Common myeloid progenitor, CD34-positive (primary cell): Measurements from ENCODE around the gene SLC6A9.

Source experiments
- CTCF ChIA-PET: fragments of 350-600 bp; sonication (Branson Sonifier 250); formaldehyde crosslinking; loops from one replicate; lab custom pipeline; 2021; ENCODE audit warnings: antibody characterized with exemption; lab: Charles Lee
- POLR2A ChIA-PET: fragments of 350-600 bp; sonication (Branson Sonifier 250); formaldehyde crosslinking; loops from one replicate; lab custom pipeline; 2021; ENCODE audit warnings: antibody characterized with exemption; lab: Charles Lee
- DNase-seq, 3 donors: peaks; one replicate each; pipeline versions ENCODE4 v3.0.0 to v3.0.0-alpha.2; 2013
- H3K27ac ChIP-seq, 2 experiments: 1 replicate in 1 of 2; 2 replicates in 1 of 2; pipeline ENCODE4 v1.7.0; 2013; ENCODE audit warnings: inconsistent platforms in 2 of 2, low read length in 2 of 2, mild to moderate bottlenecking in 2 of 2, low read depth in 1 of 2, moderate library complexity in 1 of 2; ENCODE audit not compliant: severe bottlenecking in 2 of 2, insufficient read depth in 1 of 2, poor library complexity in 1 of 2
- H3K27me3 ChIP-seq, 5 experiments: replicated peaks in 2 of 5; 1 replicate in 3 of 5; 2 replicates in 2 of 5; pipeline versions ENCODE4 v1.6.1 to v1.7.0; 2013; ENCODE audit warnings: low read length in 4 of 5, mild to moderate bottlenecking in 2 of 5, moderate library complexity in 2 of 5, inconsistent platforms in 1 of 5; ENCODE audit not compliant: insufficient read depth in 5 of 5, control insufficient read depth in 4 of 5
- H3K36me3 ChIP-seq, 4 experiments: 1 replicate in 2 of 4; 2 replicates in 2 of 4; pipeline versions ENCODE4 v1.6.1 to v1.7.0; 2013; ENCODE audit warnings: low read length in 3 of 4, control low read depth in 1 of 4, mild to moderate bottlenecking in 1 of 4; ENCODE audit not compliant: control insufficient read depth in 4 of 4, insufficient read depth in 4 of 4
- H3K4me1 ChIP-seq, 4 experiments: 1 replicate in 3 of 4; 2 replicates in 1 of 4; pipeline versions ENCODE4 v1.6.1 to v1.7.1; 2013; ENCODE audit warnings: low read length in 3 of 4, mild to moderate bottlenecking in 3 of 4, control low read depth in 1 of 4, inconsistent platforms in 1 of 4, moderate library complexity in 1 of 4; ENCODE audit not compliant: control insufficient read depth in 4 of 4, insufficient read depth in 4 of 4; ENCODE audit errors: control extremely low read depth in 1 of 4
- H3K4me3 ChIP-seq, 7 experiments: 1 replicate in 4 of 7; 2 replicates in 3 of 7; pipeline versions ENCODE4 v1.5.1 to v1.7.0; 2013; ENCODE audit warnings: mild to moderate bottlenecking in 7 of 7, low read length in 6 of 7, moderate library complexity in 6 of 7, inconsistent platforms in 2 of 7, low read depth in 2 of 7, control low read depth in 1 of 7; ENCODE audit not compliant: insufficient read depth in 4 of 7, control insufficient read depth in 1 of 7; ENCODE audit errors: extremely low read depth in 1 of 7
- H3K9me3 ChIP-seq, 5 experiments: 1 replicate in 4 of 5; 2 replicates in 1 of 5; pipeline versions ENCODE4 v1.6.1 to v1.7.1; 2013; ENCODE audit warnings: low read length in 4 of 5, mild to moderate bottlenecking in 2 of 5, inconsistent platforms in 1 of 5, low read depth in 1 of 5, moderate library complexity in 1 of 5; ENCODE audit not compliant: control insufficient read depth in 4 of 5, insufficient read depth in 2 of 5; ENCODE audit errors: control extremely low read depth in 1 of 5
- WGBS: methylation state at CpG from one replicate; pipeline ENCODE4 v1.1.5; 2013; ENCODE audit not compliant: insufficient coverage; 5-methylcytosine and 5-hydroxymethylcytosine counted together

The SLC6A9 gene

GRCh38 chr1:44008259-44008658 lies 23.0 kb downstream of the SLC6A9 start:
- ChIA-PET POLR2A (no interaction called here), CTCF (interaction anchor here (1.3 to 1.5 kb wide), 2 partner anchors 8 to 28 kb away, joined by 4 to 5 read pairs; no protein-coding TSS in a partner anchor)
- H3K36me3 ChIP-seq = no peaks in the 10 kb centered on the region
- WGBS = 100% methylated on average over 5 of the region's 12 CpGs
- no peak for DNase-seq
- peaks cover 0 to 19% (median 11%) of the 10 kb centered on the region in 4 experiments for H3K4me1 ChIP-seq
- no peaks in the 10 kb centered on the region for H3K27me3 ChIP-seq
- H3K9me3 ChIP-seq = no peaks in the 10 kb centered on the region
- no peak overlapping the region for H3K4me3 ChIP-seq
- no peak overlapping the region for H3K27ac ChIP-seq

DNA sequence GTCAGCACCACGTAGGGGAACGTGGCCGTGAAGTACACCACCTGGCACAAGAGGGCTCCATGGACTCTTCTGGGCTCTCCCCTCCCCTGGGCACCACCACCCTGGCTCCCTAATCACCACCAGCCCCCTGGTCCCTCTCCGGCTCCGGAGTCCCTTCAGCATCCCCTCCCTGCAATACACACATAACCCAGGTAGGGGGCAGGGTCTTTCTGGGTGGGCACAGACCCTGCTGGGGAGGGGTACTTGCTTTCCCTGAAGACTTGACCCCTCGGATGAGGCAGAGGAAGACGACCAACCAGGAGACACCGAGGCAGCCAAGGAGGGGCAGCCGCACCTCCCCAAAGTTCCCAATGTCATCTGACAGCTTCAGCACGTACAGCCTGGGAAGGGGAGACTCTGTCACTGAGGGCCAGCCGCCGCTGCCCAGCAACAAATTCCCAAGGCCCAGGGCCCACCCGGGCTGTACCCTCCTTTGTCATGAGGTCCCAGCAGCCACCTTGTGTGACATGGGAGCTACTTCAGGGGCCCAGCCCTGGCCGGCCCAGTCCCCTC lies 28.6 kb downstream of the SLC6A9 start:
- Histone ChIP-seq H3K27me3 (no peaks in the 10 kb centered on the region), H3K36me3 (no peaks in the 10 kb centered on the region), H3K4me3 (no peak overlapping the region), H3K4me1 (no peaks in the 10 kb centered on the region), H3K27ac (no peak overlapping the region), H3K9me3 (no peaks in the 10 kb centered on the region)
- ChIA-PET POLR2A (no interaction called here), CTCF (interaction anchor here (1.1 to 5.5 kb wide), 5 partner anchors 10 to 44 kb away, joined by 3 to 51 read pairs (median 6); no protein-coding TSS in a partner anchor)
- no peak for DNase-seq
- WGBS = 94% methylated on average over 12 of the region's 14 CpGs

DNA sequence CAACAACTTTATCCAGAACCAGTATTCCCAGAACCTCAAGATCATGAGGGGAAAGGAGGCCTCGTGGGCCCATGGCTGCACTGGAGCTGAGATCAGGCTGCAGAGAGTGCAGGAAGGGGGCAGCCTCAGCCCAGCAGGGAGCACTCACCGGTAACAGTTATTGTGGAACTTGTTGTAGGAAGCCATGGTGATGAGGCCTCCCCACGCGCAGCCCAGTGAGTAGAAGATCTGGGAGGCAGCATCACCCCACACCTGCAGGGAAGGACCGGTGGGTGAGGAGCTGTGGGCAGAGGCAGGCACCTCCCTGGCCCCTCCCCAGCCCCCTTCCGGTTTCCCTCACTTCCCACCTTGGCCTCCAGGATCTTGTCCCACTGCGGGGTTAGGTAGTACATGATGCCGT lies 29.1 kb downstream of the SLC6A9 start:
- Histone ChIP-seq H3K9me3 (no peaks in the 10 kb centered on the region), H3K27ac (no peak overlapping the region), H3K27me3 (no peaks in the 10 kb centered on the region), H3K4me3 (no peak overlapping the region), H3K36me3 (no peaks in the 10 kb centered on the region), H3K4me1 (no peaks in the 10 kb centered on the region)
- CTCF ChIA-PET = interaction anchor here (0.9 to 5.5 kb wide), 5 partner anchors 10 to 46 kb away, joined by 3 to 35 read pairs (median 6); no protein-coding TSS in a partner anchor
- POLR2A ChIA-PET = no interaction called here
- 91% methylated on average over 8 of the region's 8 CpGs for WGBS
- no peak for DNase-seq

GRCh38 chr1:44000122-44000665 lies 31.1 kb downstream of the SLC6A9 start:
- Histone ChIP-seq H3K4me1 (no peaks in the 10 kb centered on the region), H3K9me3 (no peaks in the 10 kb centered on the region), H3K4me3 (no peak overlapping the region), H3K27me3 (no peaks in the 10 kb centered on the region), H3K36me3 (no peaks in the 10 kb centered on the region), H3K27ac (no peak overlapping the region)
- ChIA-PET POLR2A (no interaction called here), CTCF (interaction anchor here (0.7 to 5.5 kb wide), 6 partner anchors 9 to 1153 kb away, joined by 3 to 35 read pairs (median 4); no protein-coding TSS in a partner anchor)
- no peak for DNase-seq
- 97% methylated on average over 7 of the region's 8 CpGs for WGBS

DNA sequence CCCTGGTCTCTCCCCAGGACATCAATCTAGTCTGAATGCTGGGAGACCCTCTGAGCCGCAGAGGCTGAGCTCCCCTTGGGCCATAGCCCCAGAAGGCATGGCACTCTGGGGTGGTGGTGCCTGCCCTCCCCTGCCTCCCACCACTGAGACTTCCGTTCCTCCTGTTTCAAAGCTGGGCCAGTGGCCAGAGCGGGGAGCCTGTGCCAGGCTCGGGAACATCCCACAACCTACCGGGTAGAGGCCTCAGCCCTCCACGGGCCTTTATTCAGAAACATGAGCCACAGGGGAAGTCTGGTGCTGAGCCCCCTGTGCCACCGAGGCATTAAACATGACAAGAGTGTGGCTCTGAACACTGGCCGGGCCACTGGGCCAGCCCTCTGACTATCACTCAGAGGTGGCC lies 31.8 kb downstream of the SLC6A9 start:
- Histone ChIP-seq H3K4me3 (no peak overlapping the region), H3K27ac (no peak overlapping the region), H3K36me3 (no peaks in the 10 kb centered on the region), H3K9me3 (no peaks in the 10 kb centered on the region), H3K27me3 (no peaks in the 10 kb centered on the region), H3K4me1 (peaks cover 0 to 4% (median 4%) of the 10 kb centered on the region in 4 experiments)
- POLR2A ChIA-PET = no interaction called here
- WGBS = 89% methylated on average over 6 of the region's 8 CpGs
- CTCF ChIA-PET = interaction anchor here (1.2 to 5.5 kb wide), 3 partner anchors 9 to 48 kb away, joined by 4 to 35 read pairs (median 11); no protein-coding TSS in a partner anchor
- DNase-seq = no peak

GRCh38 chr1:43998000-43998378 lies 33.3 kb downstream of the SLC6A9 start:
- peaks cover 0 to 5% (median 4%) of the 10 kb centered on the region in 4 experiments for H3K4me1 ChIP-seq
- CTCF ChIA-PET = no interaction called here
- no peaks in the 10 kb centered on the region for H3K36me3 ChIP-seq
- H3K27me3 ChIP-seq = no peaks in the 10 kb centered on the region
- no peak overlapping the region for H3K27ac ChIP-seq
- POLR2A ChIA-PET = no interaction called here
- no peaks in the 10 kb centered on the region for H3K9me3 ChIP-seq
- 97% methylated on average over 11 of the region's 11 CpGs for WGBS
- H3K4me3 ChIP-seq = no peak overlapping the region
- DNase-seq = no peak

DNA sequence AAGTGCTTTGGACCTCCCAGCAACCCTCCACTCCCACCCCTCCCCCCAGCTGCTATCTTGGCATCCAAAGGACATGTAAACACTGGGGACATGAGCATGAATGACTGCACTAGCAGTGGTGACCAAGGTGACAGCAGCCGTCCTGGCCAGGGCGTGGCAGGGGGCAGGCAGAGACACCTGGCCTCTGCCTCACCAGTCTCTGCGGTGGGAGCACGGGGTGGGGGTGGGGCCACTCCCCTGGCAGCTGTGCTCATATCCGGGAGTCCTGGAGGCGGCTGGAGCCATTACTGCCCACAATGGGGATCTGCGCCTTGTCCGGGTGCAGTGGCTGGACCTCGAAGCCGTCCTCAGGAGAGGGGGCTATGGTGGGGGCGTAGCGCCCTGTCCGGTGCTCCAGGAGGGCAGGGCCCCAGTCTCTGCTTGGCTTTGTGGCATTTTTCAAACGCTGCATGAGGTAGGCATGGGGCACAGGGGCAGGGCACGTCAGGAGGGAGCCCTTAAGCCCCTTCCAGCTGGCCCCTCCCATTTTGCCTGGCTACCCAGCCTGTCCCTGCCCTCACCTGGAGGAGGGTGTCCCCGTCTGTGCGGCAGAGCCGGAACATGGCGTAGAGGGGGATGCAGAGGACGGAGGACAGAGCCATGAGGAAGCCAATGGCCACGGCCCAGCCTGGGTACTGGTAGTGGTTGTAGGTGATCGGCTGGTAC lies 33.8 kb downstream of the SLC6A9 start:
- ChIA-PET POLR2A (no interaction called here), CTCF (no interaction called here)
- no peak overlapping the region for H3K4me3 ChIP-seq
- H3K36me3 ChIP-seq = no peaks in the 10 kb centered on the region
- peaks cover 0 to 10% (median 10%) of the 10 kb centered on the region in 4 experiments for H3K4me1 ChIP-seq
- whole genome bisulfite sequencing = 97% methylated on average over 15 of the region's 22 CpGs
- no peak for DNase-seq
- H3K9me3 ChIP-seq = no peaks in the 10 kb centered on the region
- H3K27ac ChIP-seq = no peak overlapping the region
- no peaks in the 10 kb centered on the region for H3K27me3 ChIP-seq
